Progenitor cell of endocrine pancreas (in vitro differentiated cells): Measurements from ENCODE around the gene ZNF521. TPM values are rescaled to one million over a fixed set of nuclear protein-coding genes. Genes with fewer than 3 reads are reported as not detected.
A peak's percentile ranks its signal among the peaks of the same experiment; 100 is the strongest.

ENCODE experiments used
- DNase-seq: peaks from one replicate; pipeline ENCODE4 v3.0.0; 2021; ENCODE audit warnings: low spot score; ENCODE audit not compliant: unreplicated experiment
- H3K27ac Mint-ChIP-seq: 2 replicates; pipeline ENCODE4 v1.8.0; 2021; ENCODE audit warnings: mild to moderate bottlenecking, moderate library complexity, mixed read lengths
- H3K27me3 Mint-ChIP-seq: 2 replicates; pipeline ENCODE4 v1.8.0; 2021; ENCODE audit warnings: mixed read lengths
- H3K36me3 Mint-ChIP-seq: 2 replicates; pipeline ENCODE4 v1.8.0; 2022; ENCODE audit warnings: mixed read lengths; ENCODE audit not compliant: insufficient read depth
- H3K4me1 Mint-ChIP-seq: 2 replicates; pipeline ENCODE4 v1.8.0; 2021; ENCODE audit warnings: low read depth, mixed read lengths
- H3K4me3 Mint-ChIP-seq: 2 replicates; pipeline ENCODE4 v1.8.0; 2021; ENCODE audit warnings: low read depth, mild to moderate bottlenecking, moderate library complexity, mixed read lengths
- H3K9me3 Mint-ChIP-seq: 2 replicates; pipeline ENCODE4 v1.8.0; 2021; ENCODE audit warnings: low read depth, mixed read lengths
- CTCF ChIP-seq: fragments of 200-600 bp; sonication (generic); IDR thresholded peaks from one replicate; pipeline ENCODE4 v1.5.0; 2021; ENCODE audit warnings: antibody characterized with exemption, mild to moderate bottlenecking; ENCODE audit not compliant: unreplicated experiment
- total RNA-seq: library from RNA; stranded (reverse); gene quantifications from 2 replicates; pipeline ENCODE4 v1.2.1, GENCODE V29; 2021

Gene ZNF521
- total RNA-seq, 1 donor from 2014 or later: 39.1 TPM

- Mint-ChIP-seq H3K9me3 (no peaks in the 10 kb centered on the region), H3K36me3 (no peaks in the 10 kb centered on the region), H3K27ac (no peak overlapping the region)
Measured at GRCh38 chr18:25067275-25068025, 284.5 kb downstream of the ZNF521 start.

GRCh38 chr18:25066516-25066915 is 285.4 kb downstream of the ZNF521 start:
- peaks cover 12% of the 10 kb centered on the region for H3K27me3 Mint-ChIP-seq
- no peaks in the 10 kb centered on the region for H3K4me1 Mint-ChIP-seq
- H3K4me3 Mint-ChIP-seq: no peak overlapping the region
- H3K27ac Mint-ChIP-seq: no peak overlapping the region
- no peaks in the 10 kb centered on the region for H3K36me3 Mint-ChIP-seq
- no peaks in the 10 kb centered on the region for H3K9me3 Mint-ChIP-seq
- TF ChIP-seq CTCF: no peak
- no peak for DNase-seq

More at GRCh38 chr18:25067275-25068025, 284.5 kb downstream of the ZNF521 start:
- TF ChIP-seq CTCF: no peak
- peaks cover 2% of the 10 kb centered on the region for H3K4me1 Mint-ChIP-seq
- H3K4me3 Mint-ChIP-seq: no peak overlapping the region
- peaks cover 15% of the 10 kb centered on the region for H3K27me3 Mint-ChIP-seq
- no peak for DNase-seq

GRCh38 chr18:25062720-25063119 is 289.2 kb downstream of the ZNF521 start:
- Mint-ChIP-seq H3K4me3 (no peak overlapping the region), H3K4me1 (peaks cover 4% of the 10 kb centered on the region), H3K9me3 (no peaks in the 10 kb centered on the region), H3K27me3 (peaks cover 7% of the 10 kb centered on the region), H3K27ac (no peak overlapping the region), H3K36me3 (no peaks in the 10 kb centered on the region)
- no peak for DNase-seq
- peak; percentile 12 for TF ChIP-seq CTCF

GRCh38 chr18:25061395-25061794 is 290.6 kb downstream of the ZNF521 start:
- Mint-ChIP-seq H3K9me3 (no peaks in the 10 kb centered on the region), H3K36me3 (no peaks in the 10 kb centered on the region), H3K27ac (no peak overlapping the region), H3K4me1 (peaks cover 4% of the 10 kb centered on the region), H3K27me3 (peaks cover 13% of the 10 kb centered on the region), H3K4me3 (no peak overlapping the region)
- no peak for DNase-seq
- TF ChIP-seq CTCF: no peak

- Mint-ChIP-seq H3K4me1 (peaks cover 4% of the 10 kb centered on the region), H3K4me3 (no peak overlapping the region), H3K27me3 (peaks cover 18% of the 10 kb centered on the region), H3K27ac (no peak overlapping the region), H3K9me3 (no peaks in the 10 kb centered on the region), H3K36me3 (no peaks in the 10 kb centered on the region)
- TF ChIP-seq CTCF: no peak
- DNase-seq: no peak
Measured at GRCh38 chr18:25058521-25058920, 293.4 kb downstream of the ZNF521 start.
